ENCODE results near the gene TMEM126B.

Gene TMEM126B

DNA sequence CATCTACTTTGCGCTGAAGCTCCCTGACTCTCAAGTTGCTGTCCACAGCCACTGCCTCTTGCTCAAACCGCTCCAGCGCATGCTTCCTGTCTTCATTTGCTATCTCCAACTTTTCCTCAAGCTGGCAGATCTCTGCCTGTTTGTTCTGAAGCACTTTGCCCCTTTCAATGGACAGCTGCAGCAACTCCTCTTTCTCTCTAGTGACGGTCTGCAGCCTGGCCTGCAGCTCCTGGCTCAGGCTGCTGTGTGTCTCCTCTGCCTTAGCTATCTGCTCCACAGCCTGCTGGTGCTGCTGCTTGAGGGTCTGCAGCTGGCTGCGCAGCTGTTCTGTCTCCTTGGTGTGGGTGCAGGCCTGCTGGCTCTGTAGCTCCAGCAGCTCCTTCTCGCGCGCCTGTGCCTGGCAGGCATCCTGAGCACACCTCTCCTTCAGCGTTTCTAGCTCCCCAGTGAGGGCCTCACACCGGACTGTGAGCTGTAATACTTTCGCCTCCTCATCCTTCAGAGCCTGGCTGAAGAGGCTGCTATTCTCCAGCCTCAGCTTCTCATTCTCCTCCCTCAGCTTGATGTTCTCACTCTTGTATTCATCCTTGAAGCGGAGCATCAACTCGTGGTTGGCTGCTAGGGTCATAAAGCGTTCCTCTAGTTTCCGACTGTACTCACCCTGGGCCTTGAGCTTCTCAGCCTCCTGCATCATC lies 56.9 kb downstream of the TMEM126B start:
- DNase-seq, result no peak

DNA sequence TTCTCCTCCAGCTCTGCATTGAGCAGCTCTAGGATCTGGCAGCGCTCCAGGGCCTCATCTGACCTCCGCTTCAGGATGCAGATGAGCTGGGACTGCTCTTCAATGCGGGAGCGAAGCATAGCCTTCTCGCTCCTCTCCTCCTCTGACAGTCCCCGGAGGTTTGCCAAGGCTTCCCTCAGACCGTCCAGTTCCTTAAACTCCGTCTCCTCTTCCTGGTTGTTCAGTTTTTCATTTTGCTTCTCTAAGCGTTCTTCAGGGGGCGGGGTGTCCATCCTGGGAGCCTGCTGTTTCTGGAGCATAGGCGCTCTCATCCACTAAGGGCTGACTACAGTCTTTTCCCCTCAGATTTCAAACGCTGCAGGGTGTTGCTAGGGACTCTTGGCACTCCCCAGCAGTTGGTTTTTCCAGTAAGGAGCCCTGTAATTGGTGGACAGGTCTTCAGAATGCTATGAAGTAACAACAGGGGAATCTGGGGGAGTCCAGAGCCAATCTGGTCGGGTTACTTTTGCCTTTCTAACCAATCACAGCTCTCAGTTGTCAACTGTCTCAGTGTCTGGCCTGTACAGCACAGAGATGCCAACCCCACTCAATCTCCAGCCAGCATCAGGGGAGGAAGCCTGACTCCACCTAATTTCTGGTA lies 57.5 kb downstream of the TMEM126B start, which contains the start of gene CCDC89:
Gene CCDC89, minus strand, starts transcription at position 376 of the 640 bp plus-strand sequence. Its CDS starts 65 bp downstream, at position 311.
- no peak for DNase-seq
